Endothelial cell of umbilical vein (primary cell): ENCODE data around the gene SAMD11. TPM values are rescaled to one million over a fixed set of nuclear protein-coding genes. Genes with fewer than 3 reads are reported as not detected.

ENCODE experiments used
- BruUV-seq: library from RNA; stranded (reverse); fragments of 400-500 nt; replicated peaks from 2 replicates; lab custom pipeline; 2021; lab: Mats Ljungman, UMichigan
- CTCF ChIA-PET: fragments of 300-600, 350-600 bp; sonication (Branson Sonifier 250); formaldehyde crosslinking; loops from one replicate; lab custom pipeline; 2021; ENCODE audit warnings: antibody characterized with exemption, inconsistent platforms; lab: Charles Lee
- POLR2A ChIA-PET: fragments of 300-600, 350-600 bp; sonication (Branson Sonifier 250); formaldehyde crosslinking; loops from one replicate; lab custom pipeline; 2021; ENCODE audit warnings: antibody characterized with exemption, inconsistent platforms; lab: Charles Lee
- DNase-seq: peaks from one replicate; pipeline ENCODE4 v3.0.0-alpha.2; 2011; ENCODE audit warnings: low read depth, low spot score
- FAIRE-seq: peaks from 2 replicates; lab custom pipeline; 2011; peaks lifted over from hg19 to GRCh38; lab: Jason Lieb, UNC
- H2AFZ ChIP-seq: 2 replicates; pipeline ENCODE4 v1.6.0; 2012; ENCODE audit warnings: low read depth, low read length, control low read depth, inconsistent platforms
- H3K27ac ChIP-seq: 2 replicates; pipeline ENCODE4 v1.5.1; 2011; ENCODE audit warnings: low read depth, mild to moderate bottlenecking, control low read depth, low read length, moderate library complexity; ENCODE audit not compliant: insufficient read depth
- H3K27me3 ChIP-seq, 2 experiments: 2 replicates each; pipeline versions ENCODE4 v1.6.0 to v1.6.1; 2011; ENCODE audit warnings: low read length in 2 of 2, mixed read lengths in 1 of 2; ENCODE audit not compliant: control insufficient read depth in 2 of 2, insufficient read depth in 2 of 2
- H3K36me3 ChIP-seq, 2 experiments: 2 replicates in 1 of 2; 3 replicates in 1 of 2; pipeline ENCODE4 v1.5.1; 2011; ENCODE audit warnings: low read length in 2 of 2, mild to moderate bottlenecking in 1 of 2, moderate library complexity in 1 of 2; ENCODE audit not compliant: control insufficient read depth in 2 of 2, insufficient read depth in 2 of 2; ENCODE audit errors: extremely low read depth in 1 of 2
- H3K4me1 ChIP-seq: 3 replicates; pipeline ENCODE4 v1.5.1; 2011; ENCODE audit warnings: mild to moderate bottlenecking, low read length; ENCODE audit not compliant: control insufficient read depth, insufficient read depth; ENCODE audit errors: extremely low read depth
- H3K4me2 ChIP-seq: 2 replicates; pipeline ENCODE4 v1.6.1; 2011; ENCODE audit warnings: low read length, control low read depth, mixed read lengths; ENCODE audit not compliant: insufficient read depth
- H3K4me3 ChIP-seq, 3 experiments: fragments of 200-600 bp in 1 of 3; sonication (generic), shearing (Covaris generic) in 1 of 3; replicated peaks in 1 of 3; 2 replicates each; pipeline ENCODE4 v1.5.1; 2011 to 2016; ENCODE audit warnings: control low read depth in 3 of 3, low read length in 3 of 3, mild to moderate bottlenecking in 2 of 3, inconsistent platforms in 1 of 3, low read depth in 1 of 3, moderate library complexity in 1 of 3; ENCODE audit not compliant: insufficient read depth in 1 of 3
- H3K79me2 ChIP-seq: 2 replicates; pipeline ENCODE4 v1.6.0; 2012; ENCODE audit warnings: low read length, inconsistent platforms; ENCODE audit not compliant: control insufficient read depth, insufficient read depth
- H3K9ac ChIP-seq: replicated peaks from 2 replicates; pipeline ENCODE3; 2011; ENCODE audit warnings: low read length, control low read depth; ENCODE audit not compliant: insufficient read depth; ENCODE audit errors: extremely low read depth
- H3K9me1 ChIP-seq: replicated peaks from 3 replicates; pipeline ENCODE4 v1.6.0; 2011; ENCODE audit warnings: mild to moderate bottlenecking, low read length; ENCODE audit not compliant: control insufficient read depth, insufficient read depth; ENCODE audit errors: extremely low read depth
- H3K9me3 ChIP-seq: replicated peaks from 2 replicates; pipeline ENCODE4 v1.5.1; 2012; ENCODE audit warnings: low read length, inconsistent platforms; ENCODE audit not compliant: control insufficient read depth, insufficient read depth
- H4K20me1 ChIP-seq: replicated peaks from 2 replicates; pipeline ENCODE3; 2011; ENCODE audit warnings: mild to moderate bottlenecking, low read length; ENCODE audit not compliant: control insufficient read depth, insufficient read depth; ENCODE audit errors: extremely low read depth
- EZH2 ChIP-seq: IDR thresholded peaks from 2 replicates; pipeline ENCODE4 v1.6.1; 2012; ENCODE audit warnings: borderline replicate concordance, low read depth, mild to moderate bottlenecking, moderate library complexity, low read length, inconsistent platforms; ENCODE audit not compliant: severe bottlenecking
- FOS ChIP-seq: IDR thresholded peaks from 2 replicates; pipeline ENCODE4 v1.6.1; 2011; ENCODE audit warnings: mild to moderate bottlenecking, low read length, moderate library complexity, borderline replicate concordance; ENCODE audit not compliant: insufficient read depth
- GATA2 ChIP-seq: IDR thresholded peaks from 2 replicates; pipeline ENCODE4 v1.7.0; 2011; ENCODE audit warnings: low read depth, mild to moderate bottlenecking, moderate library complexity, mixed read lengths, low read length; ENCODE audit not compliant: insufficient read length, insufficient read depth
- JUN ChIP-seq: IDR thresholded peaks from 2 replicates; pipeline ENCODE4 v1.6.1; 2011; ENCODE audit warnings: borderline replicate concordance, low read depth; ENCODE audit not compliant: insufficient read length, insufficient read depth
- MYC ChIP-seq: IDR thresholded peaks from one replicate; pipeline ENCODE4 v1.6.1; 2011; ENCODE audit warnings: mild to moderate bottlenecking, low read depth, low read length
- POLR2A ChIP-seq: IDR thresholded peaks from 2 replicates; pipeline ENCODE4 v1.6.1; 2012; ENCODE audit warnings: low read depth, mild to moderate bottlenecking, control low read depth, low read length
- POLR2AphosphoS5 ChIP-seq: IDR thresholded peaks from 2 replicates; pipeline ENCODE4 v1.6.1; 2012; ENCODE audit warnings: low read depth, mild to moderate bottlenecking, control low read depth, low read length, moderate library complexity; ENCODE audit not compliant: insufficient read depth
- dilution Hi-C: fragments of 300-500 bp; cut with MboI; formaldehyde crosslinking; loops from one replicate; pipeline ENCODE4 v1.15.0; 2019; ENCODE audit warnings: low sequenced_read_pairs; ENCODE audit not compliant: extremely low pct_ligation_motif_present
- intact Hi-C: fragments of 100-400 bp; cut with micrococcal nuclease; formaldehyde crosslinking; loops from one replicate; pipeline ENCODE4 v1.10.0; 2022
- polyA plus RNA-seq, 4 experiments: library from polyadenylated mRNA; depleted of rRNA in 3 of 4; stranded (reverse) in 3 of 4; unstranded in 1 of 4; fragments of >200 nt; gene quantifications; 2 replicates each; pipeline versions ENCODE4 v1.2.1 to v1.2.3, GENCODE V29; 2011 to 2012; ENCODE audit warnings: missing spikeins in 1 of 4
- total RNA-seq: library from RNA; stranded (reverse); gene quantifications from 2 replicates; pipeline ENCODE4 v1.2.3, GENCODE V29; 2021
- TF ChIP-seq, protein P1 (sequence below), 2 donors: IDR thresholded peaks; 1 replicate in 1 of 2; 2 replicates in 1 of 2; pipeline ENCODE4 v1.5.1; 2011; ENCODE audit warnings: low read length in 2 of 2, mild to moderate bottlenecking in 2 of 2, moderate library complexity in 2 of 2, control low read depth in 1 of 2, inconsistent platforms in 1 of 2, low read depth in 1 of 2; ENCODE audit not compliant: insufficient read depth in 1 of 2; ENCODE audit errors: extremely low read depth in 1 of 2
- TF ChIP-seq, protein P2 (sequence below): IDR thresholded peaks from 2 replicates; pipeline ENCODE4 v1.6.1; 2011; ENCODE audit not compliant: insufficient read depth, insufficient read length

Gene SAMD11
- total and polyA plus RNA-seq, 2 donors (not counting 3 experiments of a cell fraction or from before 2014, with no cell fraction given) = not detected

GRCh38 chr1:980137-980571 is 56.4 kb downstream of the SAMD11 start:
- no peak overlapping the region for H3K4me2 ChIP-seq

More at GRCh38 chr1:980137-980571, 56.4 kb downstream of the SAMD11 start:
- no peak overlapping the region for H2AFZ ChIP-seq
- no TSS peak for BruUV-seq
- TF ChIP-seq, protein P1, sequence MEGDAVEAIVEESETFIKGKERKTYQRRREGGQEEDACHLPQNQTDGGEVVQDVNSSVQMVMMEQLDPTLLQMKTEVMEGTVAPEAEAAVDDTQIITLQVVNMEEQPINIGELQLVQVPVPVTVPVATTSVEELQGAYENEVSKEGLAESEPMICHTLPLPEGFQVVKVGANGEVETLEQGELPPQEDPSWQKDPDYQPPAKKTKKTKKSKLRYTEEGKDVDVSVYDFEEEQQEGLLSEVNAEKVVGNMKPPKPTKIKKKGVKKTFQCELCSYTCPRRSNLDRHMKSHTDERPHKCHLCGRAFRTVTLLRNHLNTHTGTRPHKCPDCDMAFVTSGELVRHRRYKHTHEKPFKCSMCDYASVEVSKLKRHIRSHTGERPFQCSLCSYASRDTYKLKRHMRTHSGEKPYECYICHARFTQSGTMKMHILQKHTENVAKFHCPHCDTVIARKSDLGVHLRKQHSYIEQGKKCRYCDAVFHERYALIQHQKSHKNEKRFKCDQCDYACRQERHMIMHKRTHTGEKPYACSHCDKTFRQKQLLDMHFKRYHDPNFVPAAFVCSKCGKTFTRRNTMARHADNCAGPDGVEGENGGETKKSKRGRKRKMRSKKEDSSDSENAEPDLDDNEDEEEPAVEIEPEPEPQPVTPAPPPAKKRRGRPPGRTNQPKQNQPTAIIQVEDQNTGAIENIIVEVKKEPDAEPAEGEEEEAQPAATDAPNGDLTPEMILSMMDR (IDR thresholded peaks at IDR 0.05; ENCODE audit: extremely low read depth in 1 of 2, insufficient read depth in 1 of 2, low read depth in 1 of 2, low read length in 2 of 2) = no peak
- TF ChIP-seq GATA2 (no peak), MYC (no peak), JUN (no peak), POLR2A (no peak), EZH2 (no peak), POLR2AphosphoS5 (no peak), FOS (no peak)
- TF ChIP-seq, protein P2, sequence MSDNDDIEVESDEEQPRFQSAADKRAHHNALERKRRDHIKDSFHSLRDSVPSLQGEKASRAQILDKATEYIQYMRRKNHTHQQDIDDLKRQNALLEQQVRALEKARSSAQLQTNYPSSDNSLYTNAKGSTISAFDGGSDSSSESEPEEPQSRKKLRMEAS = no peak
- H3K4me1 ChIP-seq = no peaks in the 10 kb centered on the region
- DNase-seq (no peak), FAIRE-seq (no peak)
- no peak overlapping the region for H3K9ac ChIP-seq
- CTCF ChIA-PET = interaction anchor here (1.8 to 5.1 kb wide), 2 partner anchors 84 to 311 kb away, joined by 7 to 77 read pairs; no protein-coding TSS in a partner anchor
- intact Hi-C loops = no loop called here
- H3K4me3 ChIP-seq = no peak overlapping the region
- no peak overlapping the region for H3K27ac ChIP-seq
- H3K9me3 ChIP-seq = no peaks in the 10 kb centered on the region
- no peaks in the 10 kb centered on the region for H3K79me2 ChIP-seq
- POLR2A ChIA-PET = no interaction called here
- dilution Hi-C loops = no loop called here
- H3K9me1 ChIP-seq = no peaks in the 10 kb centered on the region
- H3K27me3 ChIP-seq = no peaks in the 10 kb centered on the region
- no peaks in the 10 kb centered on the region for H4K20me1 ChIP-seq
- no peaks in the 10 kb centered on the region for H3K36me3 ChIP-seq
